Urinary bladder (tissue), 4 donors: ENCODE data around the gene TRERF1. TPM values are rescaled to one million over a fixed set of nuclear protein-coding genes. Genes with fewer than 3 reads are reported as not detected.

Source experiments
- DNase-seq: peaks from one replicate; pipeline ENCODE4 v3.0.0-alpha.2; 2015; ENCODE audit errors: extremely low spot score
- H3K27ac ChIP-seq: one replicate; pipeline ENCODE4 v1.5.1; 2013; ENCODE audit warnings: low read depth, mild to moderate bottlenecking, moderate library complexity
- H3K36me3 ChIP-seq: one replicate; pipeline ENCODE4 v1.6.1; 2013; ENCODE audit warnings: mild to moderate bottlenecking, moderate library complexity; ENCODE audit not compliant: insufficient read depth
- H3K4me1 ChIP-seq: one replicate; pipeline ENCODE4 v1.6.1; 2013; ENCODE audit warnings: mild to moderate bottlenecking, moderate library complexity; ENCODE audit not compliant: insufficient read depth
- H3K4me3 ChIP-seq: one replicate; pipeline ENCODE4 v1.5.1; 2013; ENCODE audit warnings: low read depth, low read length
- WGBS: extraction: QIAGEN DNeasy Blood & Tissue Kit; methylation state at CpG from one replicate; pipeline ENCODE4 v1.1.7; 2013; 5-methylcytosine and 5-hydroxymethylcytosine counted together
- polyA plus RNA-seq: library from polyadenylated mRNA; stranded (reverse); fragments of 200-250 nt; gene quantifications from one replicate; pipeline ENCODE4 v1.2.3, GENCODE V29; 2013
- total RNA-seq: library from RNA; depleted of rRNA; stranded (reverse); fragments of >200 nt; gene quantifications from one replicate; pipeline ENCODE4 v1.2.3, GENCODE V29; 2014
- donor health status: healthy with polysubstance abuse.
- donor health status: healthy.

The TRERF1 gene
- total and polyA plus RNA-seq, 2 donors = 7.9 to 12.1 TPM

DNA sequence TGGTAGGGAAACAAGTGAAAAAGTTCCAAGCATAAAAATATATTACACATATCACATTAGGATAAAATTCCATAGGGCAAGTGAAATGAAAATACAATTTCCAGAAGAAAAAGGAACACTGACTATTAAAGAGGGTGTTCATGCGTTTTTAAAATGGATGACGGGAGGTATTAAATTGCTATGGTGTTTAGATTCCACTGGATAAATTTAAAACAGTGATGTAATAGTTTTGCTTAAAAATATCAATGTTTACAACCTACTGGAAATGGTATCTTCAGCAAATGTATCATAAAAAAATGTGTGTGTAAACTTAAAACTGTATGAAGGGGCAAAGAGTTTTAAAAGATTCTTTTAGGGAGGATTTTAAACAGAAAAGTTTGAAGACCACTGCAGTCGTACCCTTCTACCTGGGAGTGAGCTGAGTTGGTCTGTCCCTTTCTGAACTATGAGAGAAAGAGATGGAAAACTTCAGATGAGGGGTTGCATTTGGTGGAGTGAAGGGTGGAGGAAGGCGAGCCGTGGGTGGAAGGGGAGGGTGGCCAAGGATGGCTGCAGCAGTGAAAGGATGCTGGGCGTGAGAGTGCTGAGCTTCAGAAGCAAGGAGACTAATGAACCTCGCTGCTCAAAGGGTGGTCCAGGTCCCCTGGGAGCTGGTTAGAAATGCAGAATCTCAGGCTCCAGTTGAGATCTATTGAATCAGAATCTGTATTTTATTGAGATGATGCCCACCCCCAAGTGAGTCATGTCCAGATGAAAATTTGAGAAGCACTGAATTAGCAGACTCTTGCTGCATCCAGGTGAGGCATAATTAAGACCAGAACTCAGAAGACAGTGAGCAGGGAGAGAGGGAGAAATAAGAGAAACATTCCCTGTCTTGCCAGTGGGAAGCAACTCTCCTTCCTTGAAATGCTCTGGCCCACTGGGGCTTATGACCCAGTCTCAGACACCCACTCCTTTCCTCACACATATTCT, 179.6 kb downstream of the TRERF1 start:
- DNase-seq = no peak

DNA sequence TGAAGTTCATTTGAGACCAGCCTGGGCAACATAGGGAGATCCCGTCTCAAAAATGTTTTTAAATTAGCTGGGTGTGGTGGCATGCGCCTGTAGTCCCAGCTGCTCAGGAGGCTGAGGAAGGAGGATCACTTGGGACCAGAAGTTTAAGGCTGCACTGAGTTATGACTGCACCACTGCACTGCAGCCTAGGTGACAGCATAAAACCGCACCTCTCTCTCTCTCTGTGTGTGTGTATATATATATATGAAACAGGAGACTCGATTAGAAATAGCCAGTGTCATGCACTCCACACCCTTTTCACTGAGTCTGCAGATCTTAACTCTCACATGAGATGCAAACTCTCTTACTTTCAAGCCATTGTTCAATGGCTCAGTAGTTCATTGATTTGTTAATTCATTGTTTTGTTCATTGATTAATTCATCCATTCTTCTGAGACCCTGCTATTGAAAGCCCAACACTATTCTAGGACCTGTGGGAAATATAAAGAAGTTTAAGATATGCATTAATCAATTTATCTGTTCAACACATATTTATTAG, 181.7 kb downstream of the TRERF1 start:
- 89% methylated on average over 4 of the region's 4 CpGs for WGBS
- DNase-seq = no peak
- H3K36me3 ChIP-seq = no peaks in the 10 kb centered on the region
- H3K4me3 ChIP-seq = no peak overlapping the region
- no peaks in the 10 kb centered on the region for H3K4me1 ChIP-seq
- H3K27ac ChIP-seq = no peak overlapping the region

More for the DNA sequence above, 179.6 kb downstream of the TRERF1 start:
- Histone ChIP-seq H3K27ac (no peak overlapping the region), H3K4me1 (no peaks in the 10 kb centered on the region), H3K36me3 (no peaks in the 10 kb centered on the region), H3K4me3 (no peak overlapping the region)
- WGBS = 38% methylated on average over 7 of the region's 7 CpGs

DNA sequence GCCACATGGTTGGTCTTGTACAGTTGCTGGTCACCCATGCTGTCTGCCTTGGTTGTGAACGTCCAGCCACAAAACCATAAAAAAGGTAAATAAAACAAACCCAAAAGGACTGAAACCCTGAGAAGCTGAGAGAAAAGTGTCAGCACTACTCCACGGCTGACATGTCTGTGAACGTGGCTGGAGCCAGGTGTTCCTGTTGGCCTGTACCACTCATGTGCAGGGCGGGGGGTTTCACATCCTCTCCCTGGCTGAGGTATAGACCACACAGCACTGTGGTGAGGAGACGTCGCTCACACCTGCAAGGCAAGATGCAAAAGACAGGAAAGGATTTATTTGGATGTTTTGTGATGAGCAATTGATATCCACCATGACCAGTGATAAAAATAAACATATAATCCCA, 182.2 kb downstream of the TRERF1 start:
- 79% methylated on average over 6 of the region's 6 CpGs for WGBS
- no peak for DNase-seq
- no peak overlapping the region for H3K27ac ChIP-seq
- H3K36me3 ChIP-seq = no peaks in the 10 kb centered on the region
- no peak overlapping the region for H3K4me3 ChIP-seq
- no peaks in the 10 kb centered on the region for H3K4me1 ChIP-seq

DNA sequence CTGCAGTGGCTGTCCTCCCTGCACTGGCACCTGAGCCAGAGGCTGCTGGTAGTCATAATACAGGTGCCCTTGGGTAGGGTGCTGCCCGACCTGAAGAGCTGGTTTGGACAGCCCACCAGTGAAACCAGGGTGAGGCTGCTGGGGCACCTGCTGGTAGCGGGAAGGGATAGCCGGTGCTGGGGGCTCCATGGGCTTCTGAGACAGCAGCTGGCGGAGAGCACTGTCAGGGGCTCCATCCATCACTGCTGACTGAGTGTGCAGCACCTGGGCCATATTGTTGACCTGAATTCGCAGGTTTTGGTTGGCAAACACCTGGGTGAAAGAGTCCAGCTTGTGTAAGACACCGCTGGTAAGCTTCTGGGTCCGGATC, 182.9 kb downstream of the TRERF1 start:
- H3K27ac ChIP-seq = no peak overlapping the region
- no peaks in the 10 kb centered on the region for H3K36me3 ChIP-seq
- H3K4me1 ChIP-seq = no peaks in the 10 kb centered on the region
- no peak overlapping the region for H3K4me3 ChIP-seq
- WGBS = 97% methylated on average over 7 of the region's 7 CpGs
- DNase-seq = no peak

DNA sequence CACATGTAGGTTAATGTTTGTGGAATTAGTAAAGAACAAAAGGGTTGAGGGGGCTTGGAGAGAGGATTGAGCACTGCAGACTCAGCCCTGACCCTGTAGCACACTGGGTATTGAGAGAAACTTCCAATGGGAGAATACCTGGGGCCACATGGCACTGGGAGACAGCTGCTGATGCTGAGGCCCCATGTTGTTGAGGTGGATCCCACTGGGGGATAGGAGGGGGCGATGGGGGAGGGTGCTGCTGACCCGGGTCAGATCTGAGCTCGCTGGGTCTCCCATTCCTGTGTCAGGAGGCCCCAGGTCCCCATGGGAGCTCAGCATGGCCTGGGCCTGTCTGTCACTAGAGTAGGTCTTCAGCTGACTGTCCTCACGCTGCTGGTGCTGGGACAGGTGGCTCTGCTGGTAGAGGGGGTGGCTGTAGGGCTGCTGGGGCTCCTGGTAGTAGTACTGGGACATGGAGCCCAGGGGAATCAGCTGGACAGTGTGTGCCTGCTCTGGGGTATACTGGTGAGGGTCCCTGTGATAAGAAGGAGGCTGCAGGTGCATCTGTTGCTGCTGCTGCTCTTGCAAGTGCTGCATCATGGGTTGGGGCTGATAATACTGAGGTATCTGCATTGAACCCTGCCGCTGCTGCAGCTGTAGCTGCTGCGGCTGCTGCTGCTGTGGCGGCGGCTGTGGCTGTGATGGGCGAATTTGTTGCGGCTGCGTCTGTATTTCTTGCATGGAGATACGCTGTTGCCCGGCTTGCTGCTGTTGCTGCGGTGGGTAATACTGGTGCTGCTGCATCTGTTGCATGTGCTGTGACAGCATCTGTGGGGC, 183.5 kb downstream of the TRERF1 start:
- WGBS = 95% methylated on average over 14 of the region's 14 CpGs
- no peaks in the 10 kb centered on the region for H3K36me3 ChIP-seq
- no peak overlapping the region for H3K27ac ChIP-seq
- H3K4me3 ChIP-seq = no peak overlapping the region
- H3K4me1 ChIP-seq = no peaks in the 10 kb centered on the region
- no peak for DNase-seq

DNA sequence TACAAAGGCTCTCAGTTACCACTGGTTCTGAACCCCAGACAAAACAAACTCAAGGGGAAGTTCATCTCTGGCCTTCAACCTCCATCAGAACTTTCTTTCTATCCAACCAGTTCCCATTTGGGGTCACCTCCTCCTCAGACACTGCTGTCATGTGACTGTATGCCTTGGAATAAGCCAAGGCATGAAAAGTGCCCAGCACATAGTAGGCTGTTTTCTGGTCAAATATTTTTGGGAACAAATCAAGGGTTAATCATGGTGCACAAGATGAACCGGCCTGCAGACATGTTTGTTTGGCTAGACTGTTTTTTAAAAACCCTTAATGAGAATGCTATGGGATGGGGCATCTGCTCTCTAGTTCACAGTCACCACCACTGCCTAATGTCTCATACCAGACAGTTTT, 185.2 kb downstream of the TRERF1 start:
- H3K4me1 ChIP-seq = no peaks in the 10 kb centered on the region
- DNase-seq = no peak
- no peak overlapping the region for H3K27ac ChIP-seq
- 78% methylated on average over 1 of the region's 1 CpG for WGBS
- no peaks in the 10 kb centered on the region for H3K36me3 ChIP-seq
- H3K4me3 ChIP-seq = no peak overlapping the region

DNA sequence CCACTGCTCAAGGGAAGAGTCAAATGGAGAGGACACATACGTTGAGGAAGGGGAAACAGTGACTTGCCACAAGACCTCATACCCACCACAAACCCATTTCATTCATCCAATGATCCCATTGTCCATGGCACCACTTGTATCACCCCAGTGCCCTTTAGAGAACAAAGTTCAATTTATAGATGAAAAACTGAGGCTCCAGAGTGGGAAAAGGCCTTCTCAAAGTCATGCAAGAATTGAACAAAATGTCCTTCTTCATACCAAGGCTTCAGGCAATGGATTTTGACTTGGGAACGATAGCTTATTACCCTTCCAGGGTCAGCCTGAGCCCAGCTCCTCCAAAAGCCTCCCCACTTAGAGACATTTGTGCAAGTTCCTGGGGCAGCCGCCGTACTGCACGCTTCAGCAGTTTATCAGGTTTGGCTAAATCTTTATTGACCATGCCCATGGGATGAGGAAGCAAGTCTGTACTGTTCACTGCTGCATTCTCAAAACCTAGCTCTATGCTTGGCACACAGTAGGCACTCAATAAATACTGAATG, 186.8 kb downstream of the TRERF1 start:
- Histone ChIP-seq H3K27ac (no peak overlapping the region), H3K36me3 (no peaks in the 10 kb centered on the region), H3K4me3 (no peak overlapping the region), H3K4me1 (no peaks in the 10 kb centered on the region)
- no peak for DNase-seq
- WGBS = 80% methylated on average over 5 of the region's 5 CpGs

DNA sequence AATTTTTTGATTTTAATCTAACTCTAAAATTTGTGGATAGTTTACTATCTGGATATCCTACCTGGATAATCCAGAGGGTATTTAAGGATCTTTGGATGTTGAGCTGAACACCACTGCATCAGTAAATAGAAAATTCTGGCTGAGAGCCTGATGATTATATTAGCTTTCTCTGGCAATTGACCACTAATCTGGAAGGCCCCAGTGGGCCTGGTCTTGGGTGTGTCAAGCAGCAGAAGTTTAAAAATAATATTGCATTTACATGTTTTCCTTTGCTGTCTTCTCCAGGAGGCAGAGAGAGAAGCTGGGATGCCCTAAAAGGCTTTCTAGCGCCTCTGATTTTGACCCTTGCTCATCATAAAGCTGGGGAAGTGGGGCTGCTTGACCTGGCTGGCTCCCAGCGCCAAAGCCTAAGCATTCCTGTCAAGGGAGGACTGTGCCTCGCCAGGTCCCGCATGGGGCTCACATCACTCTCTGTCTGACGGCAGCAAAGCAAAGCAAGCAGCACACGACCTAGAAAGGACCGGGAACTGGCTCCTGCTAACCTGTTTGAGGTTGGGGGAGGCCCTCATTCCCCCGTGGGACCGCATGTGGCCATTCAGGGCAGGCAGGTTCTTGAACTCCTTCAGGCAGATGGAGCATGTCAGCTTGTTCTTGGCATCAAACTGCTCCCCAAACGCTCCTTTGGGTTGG, 187.4 kb downstream of the TRERF1 start:
- DNase-seq = no peak
- H3K4me1 ChIP-seq = no peaks in the 10 kb centered on the region
- no peak overlapping the region for H3K4me3 ChIP-seq
- H3K36me3 ChIP-seq = no peaks in the 10 kb centered on the region
- no peak overlapping the region for H3K27ac ChIP-seq
- 52% methylated on average over 10 of the region's 10 CpGs for WGBS

DNA sequence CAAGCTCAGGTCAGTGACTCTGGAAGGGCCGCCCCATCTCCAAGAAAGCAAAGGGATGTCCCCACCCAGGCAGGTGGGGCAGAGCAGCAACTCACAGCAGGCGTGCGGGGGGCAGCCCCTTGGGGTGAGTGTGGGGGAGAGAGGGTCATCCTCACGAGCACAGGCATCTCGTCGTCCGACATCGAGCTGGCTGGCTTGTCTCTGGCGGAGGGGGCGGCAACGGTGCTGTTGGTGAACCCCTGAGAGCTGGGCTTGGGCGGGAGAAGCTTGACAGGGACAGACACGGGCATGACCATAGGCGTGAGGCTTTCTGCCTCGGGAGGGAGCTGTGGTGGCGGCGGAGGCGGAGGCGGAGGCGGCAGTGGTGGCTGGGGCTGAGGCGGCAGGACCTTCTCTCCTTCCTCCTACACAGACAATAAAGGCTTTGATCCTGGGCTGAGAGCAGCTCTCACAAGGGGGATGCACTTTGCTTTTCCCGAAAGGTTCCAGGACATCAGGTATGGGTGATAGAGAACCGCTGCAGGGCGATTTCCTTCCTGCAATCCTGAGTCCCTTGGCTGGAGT, 188.5 kb downstream of the TRERF1 start:
- DNase-seq = no peak

DNA sequence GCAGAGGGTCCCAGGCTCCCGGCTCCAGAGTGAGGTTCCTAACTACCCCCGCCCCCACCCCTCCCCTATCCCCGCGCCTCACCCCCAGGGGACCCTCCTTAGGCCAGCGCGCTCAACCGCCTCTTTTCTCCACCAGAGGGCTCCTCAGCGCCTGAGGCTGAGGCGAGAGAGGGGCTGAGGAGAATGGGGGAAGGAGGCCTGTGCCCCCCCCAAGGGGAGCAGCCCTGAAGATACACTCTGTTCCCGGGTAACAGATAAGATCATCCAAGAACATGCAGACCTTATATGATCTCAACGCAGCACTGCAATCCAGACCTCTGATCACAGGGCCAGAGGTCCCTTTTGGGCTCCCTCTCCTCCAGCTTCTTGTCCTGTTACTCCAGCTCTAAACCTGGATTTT, 190.8 kb downstream of the TRERF1 start:
- 40% methylated on average over 11 of the region's 11 CpGs for WGBS
- DNase-seq = no peak
- Histone ChIP-seq H3K36me3 (no peaks in the 10 kb centered on the region), H3K27ac (no peak overlapping the region), H3K4me1 (no peaks in the 10 kb centered on the region), H3K4me3 (no peak overlapping the region)

More for the DNA sequence above, 188.5 kb downstream of the TRERF1 start:
- no peak overlapping the region for H3K4me3 ChIP-seq
- WGBS = 87% methylated on average over 24 of the region's 24 CpGs
- H3K27ac ChIP-seq = no peak overlapping the region
- no peaks in the 10 kb centered on the region for H3K4me1 ChIP-seq
- H3K36me3 ChIP-seq = no peaks in the 10 kb centered on the region

DNA sequence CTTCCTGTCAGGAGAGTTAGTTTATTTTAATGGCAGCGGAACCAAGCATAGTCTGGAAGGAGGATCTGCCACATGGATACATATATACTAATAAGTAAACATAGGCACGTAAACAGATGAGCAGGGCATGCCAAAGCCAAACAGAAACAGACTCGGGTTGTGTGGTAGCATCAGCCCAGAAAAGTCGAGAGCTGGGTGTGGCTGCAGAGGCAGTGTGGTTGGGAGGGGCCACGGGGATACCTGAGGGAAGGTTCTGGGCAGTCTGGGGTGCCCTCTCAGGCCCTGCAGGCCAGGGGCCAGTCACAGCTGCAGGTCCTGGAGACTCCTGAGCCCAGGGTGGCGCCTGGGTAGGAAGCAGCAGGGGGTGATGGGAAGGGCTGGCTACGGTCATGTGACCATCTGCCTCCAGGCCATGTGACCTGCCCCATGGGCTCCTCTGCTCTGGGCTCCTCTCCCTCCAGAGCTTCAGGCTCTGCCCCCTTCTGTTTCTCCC, 191.3 kb downstream of the TRERF1 start:
- Histone ChIP-seq H3K4me3 (peak overlapping the region; percentile 10), H3K36me3 (no peaks in the 10 kb centered on the region), H3K4me1 (no peaks in the 10 kb centered on the region), H3K27ac (no peak overlapping the region)
- DNase-seq = no peak
- WGBS = 43% methylated on average over 7 of the region's 7 CpGs

DNA sequence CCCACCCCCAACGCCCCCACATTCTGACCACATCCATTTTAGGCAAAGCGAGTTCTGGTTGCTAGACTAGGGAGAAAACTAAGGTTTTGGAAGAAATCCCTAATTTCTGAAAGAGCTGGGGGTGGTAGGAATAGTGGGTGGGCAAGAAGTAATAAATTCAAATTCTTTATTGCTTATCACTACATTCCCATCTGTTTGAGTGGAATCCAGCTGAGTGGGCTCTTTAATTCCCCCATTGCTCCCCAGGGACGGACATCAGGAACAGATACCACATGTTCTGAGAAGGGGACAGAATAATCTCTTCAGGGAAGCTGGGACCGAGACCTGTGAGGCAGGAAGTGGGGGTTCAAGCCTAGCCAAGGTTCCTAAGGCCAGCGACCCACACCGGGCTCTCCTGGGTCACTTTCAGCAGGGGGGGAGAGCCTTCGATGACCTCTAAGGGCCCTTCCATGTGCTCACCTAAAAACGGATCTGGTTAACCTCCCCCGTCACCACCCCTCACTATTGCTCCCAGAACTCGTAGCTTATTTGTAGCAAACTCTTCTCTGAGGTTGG, 191.8 kb downstream of the TRERF1 start:
- DNase-seq = no peak
- Histone ChIP-seq H3K36me3 (no peaks in the 10 kb centered on the region), H3K4me3 (peak overlapping the region; percentile 10), H3K4me1 (no peaks in the 10 kb centered on the region), H3K27ac (peak overlapping the region; percentile 18)
- 49% methylated on average over 10 of the region's 10 CpGs for WGBS
